ENCODE results near the gene L3MBTL4.

DNA sequence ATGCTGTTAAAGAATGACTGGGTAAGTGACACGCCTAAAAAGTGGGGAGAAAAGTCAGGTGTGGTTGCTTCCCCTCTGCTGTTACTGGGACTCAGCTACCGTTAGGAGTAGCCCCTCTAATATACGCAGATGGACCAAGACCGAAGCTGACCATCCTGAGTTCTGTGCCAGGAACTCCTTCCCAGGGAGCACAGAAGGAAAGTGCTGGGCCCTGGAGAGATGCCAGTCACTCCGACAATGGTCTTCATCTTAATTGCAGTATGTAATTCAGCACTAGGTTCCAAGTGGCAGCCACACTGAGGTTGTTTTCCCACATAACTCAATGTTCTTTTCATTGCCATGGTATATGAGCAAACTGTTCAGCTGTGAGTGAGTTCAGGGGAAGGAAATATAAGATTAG, 499.8 kb downstream of the L3MBTL4 start:
- TF ChIP-seq, protein P1, sequence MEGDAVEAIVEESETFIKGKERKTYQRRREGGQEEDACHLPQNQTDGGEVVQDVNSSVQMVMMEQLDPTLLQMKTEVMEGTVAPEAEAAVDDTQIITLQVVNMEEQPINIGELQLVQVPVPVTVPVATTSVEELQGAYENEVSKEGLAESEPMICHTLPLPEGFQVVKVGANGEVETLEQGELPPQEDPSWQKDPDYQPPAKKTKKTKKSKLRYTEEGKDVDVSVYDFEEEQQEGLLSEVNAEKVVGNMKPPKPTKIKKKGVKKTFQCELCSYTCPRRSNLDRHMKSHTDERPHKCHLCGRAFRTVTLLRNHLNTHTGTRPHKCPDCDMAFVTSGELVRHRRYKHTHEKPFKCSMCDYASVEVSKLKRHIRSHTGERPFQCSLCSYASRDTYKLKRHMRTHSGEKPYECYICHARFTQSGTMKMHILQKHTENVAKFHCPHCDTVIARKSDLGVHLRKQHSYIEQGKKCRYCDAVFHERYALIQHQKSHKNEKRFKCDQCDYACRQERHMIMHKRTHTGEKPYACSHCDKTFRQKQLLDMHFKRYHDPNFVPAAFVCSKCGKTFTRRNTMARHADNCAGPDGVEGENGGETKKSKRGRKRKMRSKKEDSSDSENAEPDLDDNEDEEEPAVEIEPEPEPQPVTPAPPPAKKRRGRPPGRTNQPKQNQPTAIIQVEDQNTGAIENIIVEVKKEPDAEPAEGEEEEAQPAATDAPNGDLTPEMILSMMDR (IDR thresholded peaks at IDR 0.05 in 4 of 5, conservative IDR thresholded peaks at IDR 0.05 in 1 of 5), result no peak
- no peak for TF ChIP-seq POLR2A (IDR thresholded peaks at IDR 0.05)

All from gastrocnemius medialis (tissue), 4 donors.